Measurements from ENCODE around the gene CALHM4.

DNA sequence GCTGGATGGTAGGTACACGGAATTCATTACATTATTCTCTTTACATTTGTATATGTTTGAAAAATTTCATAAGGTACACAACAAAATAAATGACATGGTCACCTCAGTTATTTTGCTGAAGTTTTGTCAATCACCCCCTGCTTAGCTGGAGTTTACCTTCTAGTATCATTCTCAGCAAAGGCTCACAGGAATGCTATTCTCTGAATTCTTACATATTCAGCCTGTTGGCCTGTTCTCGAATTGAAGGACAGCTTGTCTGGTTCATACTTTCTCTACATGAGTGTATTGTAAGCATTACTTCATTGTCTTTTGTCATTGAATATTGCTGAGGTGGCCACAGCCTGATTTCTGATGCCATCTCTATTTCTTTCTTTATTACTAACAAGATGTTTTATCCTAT is 29.3 kb upstream of the CALHM4 start:
- TF ChIP-seq CTCF (IDR thresholded peaks at IDR 0.05): no peak
- TF ChIP-seq POLR2A (IDR thresholded peaks at IDR 0.05): no peak

All from esophagus squamous epithelium (tissue), 4 donors.